ENCODE results near the gene GPR142.

GPR142 gene

GRCh38 chr17:74407384-74407783, 40.1 kb downstream of the GPR142 start:
- TF ChIP-seq CTCF (IDR thresholded peaks at IDR 0.05; ENCODE audit: insufficient read depth, low read length, poor library complexity, severe bottlenecking) = no peak
- no peak for DNase-seq (ENCODE audit: extremely low read depth, insufficient read length)
- Histone ChIP-seq H3K4me3 (replicated peaks; ENCODE audit: low read depth, low read length) (no peak overlapping the region), H3K27me3 (replicated peaks; ENCODE audit: control insufficient read depth, insufficient read depth, low read length) (no peaks in the 10 kb centered on the region; the same call in none of the 2 replicates), H3K36me3 (ENCODE audit: control insufficient read depth, insufficient read depth, low read length) (no peaks in the 10 kb centered on the region)

GRCh38 chr17:74408262-74408661, 41.0 kb downstream of the GPR142 start:
- peak; percentile 29 for TF ChIP-seq CTCF (IDR thresholded peaks at IDR 0.05; ENCODE audit: insufficient read depth, low read length, poor library complexity, severe bottlenecking)
- no peaks in the 10 kb centered on the region for H3K36me3 ChIP-seq (ENCODE audit: control insufficient read depth, insufficient read depth, low read length)
- DNase-seq (ENCODE audit: extremely low read depth, insufficient read length) = no peak
- H3K4me3 ChIP-seq (replicated peaks; ENCODE audit: low read depth, low read length) = no peak overlapping the region
- H3K27me3 ChIP-seq (replicated peaks; ENCODE audit: control insufficient read depth, insufficient read depth, low read length) = no peaks in the 10 kb centered on the region; the same call in none of the 2 replicates

- Histone ChIP-seq H3K4me3 (replicated peaks; ENCODE audit: low read depth, low read length) (no peak overlapping the region), H3K27me3 (replicated peaks; ENCODE audit: control insufficient read depth, insufficient read depth, low read length) (no peaks in the 10 kb centered on the region; the same call in none of the 2 replicates), H3K36me3 (ENCODE audit: control insufficient read depth, insufficient read depth, low read length) (no peaks in the 10 kb centered on the region)
- no peak for TF ChIP-seq CTCF (IDR thresholded peaks at IDR 0.05; ENCODE audit: insufficient read depth, low read length, poor library complexity, severe bottlenecking)
- no peak for DNase-seq (ENCODE audit: extremely low read depth, insufficient read length)
These were observed 41.5 kb downstream of the GPR142 start for GRCh38 chr17:74408815-74409214.

GRCh38 chr17:74410001-74410443, 42.7 kb downstream of the GPR142 start:
- H3K4me3 ChIP-seq (replicated peaks; ENCODE audit: low read depth, low read length) = no peak overlapping the region
- no peak for DNase-seq (ENCODE audit: extremely low read depth, insufficient read length)
- H3K27me3 ChIP-seq (replicated peaks; ENCODE audit: control insufficient read depth, insufficient read depth, low read length) = no peaks in the 10 kb centered on the region; the same call in 1 of the 2 replicates
- no peak for TF ChIP-seq CTCF (IDR thresholded peaks at IDR 0.05; ENCODE audit: insufficient read depth, low read length, poor library complexity, severe bottlenecking)
- H3K36me3 ChIP-seq (ENCODE audit: control insufficient read depth, insufficient read depth, low read length) = no peaks in the 10 kb centered on the region

- DNase-seq (ENCODE audit: extremely low read depth, insufficient read length) = no peak
- Histone ChIP-seq H3K4me3 (replicated peaks; ENCODE audit: low read depth, low read length) (no peak overlapping the region), H3K36me3 (ENCODE audit: control insufficient read depth, insufficient read depth, low read length) (no peaks in the 10 kb centered on the region), H3K27me3 (replicated peaks; ENCODE audit: control insufficient read depth, insufficient read depth, low read length) (no peaks in the 10 kb centered on the region; the same call in 1 of the 2 replicates)
- no peak for TF ChIP-seq CTCF (IDR thresholded peaks at IDR 0.05; ENCODE audit: insufficient read depth, low read length, poor library complexity, severe bottlenecking)
These were observed 45.3 kb downstream of the GPR142 start for GRCh38 chr17:74412581-74412980.

- no peak for DNase-seq (ENCODE audit: extremely low read depth, insufficient read length)
- Histone ChIP-seq H3K36me3 (ENCODE audit: control insufficient read depth, insufficient read depth, low read length) (no peaks in the 10 kb centered on the region), H3K27me3 (replicated peaks; ENCODE audit: control insufficient read depth, insufficient read depth, low read length) (no peaks in the 10 kb centered on the region), H3K4me3 (replicated peaks; ENCODE audit: low read depth, low read length) (no peak overlapping the region)
- TF ChIP-seq CTCF (IDR thresholded peaks at IDR 0.05; ENCODE audit: insufficient read depth, low read length, poor library complexity, severe bottlenecking) = no peak
These were observed 46.2 kb downstream of the GPR142 start for GRCh38 chr17:74413491-74413890.

All from GM06990 (cell line).